Activated CD8-positive, alpha-beta T cell treated with anti-CD3 and anti-CD28 coated beads for 36 hours (primary cell): ENCODE measurements around the gene ZNF492. TPM values are rescaled to one million over a fixed set of nuclear protein-coding genes. Genes with fewer than 3 reads are reported as not detected.

Experiments used
- ATAC-seq: fragments of 200-7000 bp; cut with Tn5 transposase; one replicate; pipeline ENCODE4 v1.10.0; 2021; ENCODE audit warnings: mild to moderate bottlenecking, moderate library complexity
- CTCF ChIA-PET: fragments of 350-600 bp; sonication (Branson Sonifier 250); formaldehyde crosslinking; loops from one replicate; lab custom pipeline; 2021; ENCODE audit warnings: antibody characterized with exemption; lab: Charles Lee
- POLR2A ChIA-PET: fragments of 350-600 bp; sonication (Branson Sonifier 250); formaldehyde crosslinking; loops from one replicate; lab custom pipeline; 2021; ENCODE audit warnings: antibody characterized with exemption; lab: Charles Lee
- DNase-seq: peaks from one replicate; pipeline ENCODE4 v3.0.0-alpha.2; 2020
- H3K27ac Mint-ChIP-seq: one replicate; pipeline ENCODE4 v1.8.0; 2021; ENCODE audit warnings: mild to moderate bottlenecking, mixed read lengths
- H3K27me3 Mint-ChIP-seq: one replicate; pipeline ENCODE4 v1.8.0; 2021; ENCODE audit warnings: mixed read lengths
- H3K36me3 Mint-ChIP-seq: one replicate; pipeline ENCODE4 v1.8.0; 2021; ENCODE audit warnings: low read depth, mixed read lengths
- H3K4me1 Mint-ChIP-seq: one replicate; pipeline ENCODE4 v1.8.0; 2021; ENCODE audit warnings: low read depth, mixed read lengths
- H3K4me3 Mint-ChIP-seq: one replicate; pipeline ENCODE4 v1.8.0; 2021; ENCODE audit warnings: mild to moderate bottlenecking, moderate library complexity, mixed read lengths
- H3K9me3 Mint-ChIP-seq: one replicate; pipeline ENCODE4 v1.8.0; 2021; ENCODE audit warnings: mixed read lengths
- intact Hi-C: fragments of 100-400 bp; cut with micrococcal nuclease; formaldehyde crosslinking; loops from one replicate; pipeline ENCODE4 v1.10.0; 2022
- total RNA-seq, 2 experiments: library from RNA; stranded (reverse); gene quantifications; one replicate each; pipeline ENCODE4 v1.2.3, GENCODE V29; 2021
- TF ChIP-seq, protein P1 (sequence below): fragments of 200-600 bp; IDR thresholded peaks from one replicate; pipeline ENCODE4 v1.8.0; 2022; ENCODE audit warnings: antibody characterized with exemption, mild to moderate bottlenecking

Gene ZNF492
- total RNA-seq, 2 experiments from 2014 or later, result 1.9 to 2.1 TPM

DNA sequence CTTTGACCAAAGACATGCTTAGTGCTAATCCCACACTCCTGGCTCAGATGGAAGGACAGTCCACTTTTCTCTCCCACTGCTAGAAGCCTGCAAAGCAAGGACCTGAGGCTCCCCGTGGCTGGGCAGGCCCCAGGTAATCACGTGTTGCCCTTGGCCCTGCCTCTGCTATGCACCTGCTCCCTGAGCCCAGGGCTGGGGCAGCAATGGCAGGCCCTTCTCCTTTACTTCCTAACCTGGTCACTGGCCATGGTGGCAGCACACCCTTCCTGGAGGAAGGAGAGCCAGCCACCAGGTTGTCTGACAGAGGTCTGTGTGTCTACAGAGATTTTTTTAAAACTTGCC lies 27.9 kb upstream of the ZNF492 start:
- CTCF ChIA-PET, result no interaction called here
- ATAC-seq (no peak), DNase-seq (no peak)
- no peak overlapping the region for H3K4me3 Mint-ChIP-seq
- intact Hi-C loops, result no loop called here
- no peaks in the 10 kb centered on the region for H3K36me3 Mint-ChIP-seq
- no peaks in the 10 kb centered on the region for H3K27me3 Mint-ChIP-seq
- no peaks in the 10 kb centered on the region for H3K9me3 Mint-ChIP-seq
- H3K4me1 Mint-ChIP-seq, result no peaks in the 10 kb centered on the region
- TF ChIP-seq, protein P1, sequence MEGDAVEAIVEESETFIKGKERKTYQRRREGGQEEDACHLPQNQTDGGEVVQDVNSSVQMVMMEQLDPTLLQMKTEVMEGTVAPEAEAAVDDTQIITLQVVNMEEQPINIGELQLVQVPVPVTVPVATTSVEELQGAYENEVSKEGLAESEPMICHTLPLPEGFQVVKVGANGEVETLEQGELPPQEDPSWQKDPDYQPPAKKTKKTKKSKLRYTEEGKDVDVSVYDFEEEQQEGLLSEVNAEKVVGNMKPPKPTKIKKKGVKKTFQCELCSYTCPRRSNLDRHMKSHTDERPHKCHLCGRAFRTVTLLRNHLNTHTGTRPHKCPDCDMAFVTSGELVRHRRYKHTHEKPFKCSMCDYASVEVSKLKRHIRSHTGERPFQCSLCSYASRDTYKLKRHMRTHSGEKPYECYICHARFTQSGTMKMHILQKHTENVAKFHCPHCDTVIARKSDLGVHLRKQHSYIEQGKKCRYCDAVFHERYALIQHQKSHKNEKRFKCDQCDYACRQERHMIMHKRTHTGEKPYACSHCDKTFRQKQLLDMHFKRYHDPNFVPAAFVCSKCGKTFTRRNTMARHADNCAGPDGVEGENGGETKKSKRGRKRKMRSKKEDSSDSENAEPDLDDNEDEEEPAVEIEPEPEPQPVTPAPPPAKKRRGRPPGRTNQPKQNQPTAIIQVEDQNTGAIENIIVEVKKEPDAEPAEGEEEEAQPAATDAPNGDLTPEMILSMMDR, result no peak
- POLR2A ChIA-PET, result no interaction called here
- H3K27ac Mint-ChIP-seq, result no peak overlapping the region

DNA sequence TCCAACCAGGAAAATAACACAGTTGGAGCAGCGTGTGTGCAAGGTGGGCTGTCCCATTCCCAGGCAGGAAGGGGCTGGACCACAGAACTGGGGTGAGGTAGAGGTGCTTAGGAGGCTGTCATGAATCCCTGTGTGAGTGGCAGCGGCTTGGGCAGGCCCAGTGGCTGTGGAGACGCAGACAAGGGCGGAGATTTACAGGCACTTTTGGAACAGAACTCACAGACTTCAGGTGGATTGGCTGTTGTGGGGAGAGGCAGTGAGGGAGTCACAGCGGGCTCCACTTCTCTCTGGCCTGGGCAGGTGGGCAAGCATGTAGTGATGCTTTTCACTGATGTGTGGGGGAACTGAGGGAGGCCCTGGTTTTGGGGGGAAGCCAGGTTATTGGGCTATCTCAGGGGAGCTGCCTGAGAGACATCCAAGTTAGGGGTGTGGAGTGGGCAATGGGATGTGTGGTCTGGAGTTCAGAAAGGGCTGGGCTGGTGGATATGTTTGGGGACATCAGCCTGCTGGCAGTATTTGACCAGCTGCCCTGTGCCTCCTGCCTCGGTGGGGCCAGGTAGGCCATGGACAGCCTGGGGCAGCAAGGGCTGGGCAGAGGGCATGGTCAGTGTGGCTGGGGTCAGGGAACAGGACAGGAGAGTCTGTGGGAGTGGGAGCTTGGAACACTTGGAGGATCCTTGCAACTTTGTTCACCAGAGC lies 27.0 kb upstream of the ZNF492 start:
- intact Hi-C loops, result no loop called here
- Mint-ChIP-seq H3K27ac (no peak overlapping the region), H3K9me3 (peaks cover 1% of the 10 kb centered on the region), H3K27me3 (no peaks in the 10 kb centered on the region), H3K4me1 (no peaks in the 10 kb centered on the region), H3K36me3 (no peaks in the 10 kb centered on the region), H3K4me3 (no peak overlapping the region)
- CTCF ChIA-PET, result no interaction called here
- POLR2A ChIA-PET, result no interaction called here
- DNase-seq, result no peak
- no peak for ATAC-seq
- TF ChIP-seq, protein P1, result no peak

DNA sequence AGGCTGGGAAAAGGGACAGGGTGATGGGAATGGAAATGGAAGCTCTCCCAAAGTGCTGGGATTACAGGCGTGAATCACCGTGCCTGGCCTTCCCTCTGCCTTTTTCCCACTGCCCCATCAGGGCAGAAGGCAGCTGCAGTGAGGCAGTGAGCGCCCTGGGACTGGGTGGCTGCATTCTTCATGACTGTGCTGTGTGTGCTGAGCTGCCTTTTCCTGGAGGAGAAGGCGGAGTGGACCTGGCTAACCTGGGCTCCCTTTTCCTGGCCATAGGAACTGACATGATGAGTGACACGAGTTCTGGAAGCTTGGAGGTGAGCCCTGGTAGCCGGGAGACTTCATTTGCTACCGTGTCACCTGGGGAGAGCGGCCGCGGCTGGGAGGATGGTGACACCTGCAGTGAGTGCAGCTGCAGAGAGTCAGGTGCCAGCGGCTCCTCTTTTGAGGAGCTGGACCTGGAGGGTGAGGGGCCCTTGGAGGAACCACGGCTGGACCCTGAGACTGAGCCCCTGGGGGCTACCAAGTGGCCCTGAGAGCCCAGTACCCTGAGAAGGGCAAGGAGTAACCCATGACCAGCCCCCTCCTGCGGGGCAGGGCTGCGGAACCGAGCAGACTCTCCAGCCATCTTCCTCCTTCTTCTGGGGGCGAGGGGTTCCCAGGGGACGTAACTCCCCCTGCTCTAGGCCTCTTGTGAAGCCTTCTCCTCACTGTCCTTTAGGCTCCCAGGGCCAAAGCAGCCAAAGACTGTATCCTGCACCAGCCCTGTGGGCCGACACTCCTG lies 26.3 kb upstream of the ZNF492 start:
- DNase-seq (no peak), ATAC-seq (no peak)
- H3K27ac Mint-ChIP-seq, result no peak overlapping the region
- H3K36me3 Mint-ChIP-seq, result no peaks in the 10 kb centered on the region
- ChIA-PET POLR2A (no interaction called here), CTCF (no interaction called here)
- no peaks in the 10 kb centered on the region for H3K4me1 Mint-ChIP-seq
- TF ChIP-seq, protein P1, result no peak
- intact Hi-C loops, result no loop called here
- peaks cover 1% of the 10 kb centered on the region for H3K9me3 Mint-ChIP-seq
- H3K27me3 Mint-ChIP-seq, result no peaks in the 10 kb centered on the region
- no peak overlapping the region for H3K4me3 Mint-ChIP-seq

- Mint-ChIP-seq H3K4me1 (no peaks in the 10 kb centered on the region), H3K27me3 (no peaks in the 10 kb centered on the region), H3K27ac (no peak overlapping the region), H3K9me3 (peaks cover 1% of the 10 kb centered on the region), H3K36me3 (no peaks in the 10 kb centered on the region), H3K4me3 (no peak overlapping the region)
- DNase-seq, result no peak
- intact Hi-C loops, result no loop called here
- no peak for ATAC-seq
- POLR2A ChIA-PET, result no interaction called here
- TF ChIP-seq, protein P1, result no peak
- CTCF ChIA-PET, result no interaction called here
These were observed 25.7 kb upstream of the ZNF492 start for GRCh38 chr19:22608441-22608840.

DNA sequence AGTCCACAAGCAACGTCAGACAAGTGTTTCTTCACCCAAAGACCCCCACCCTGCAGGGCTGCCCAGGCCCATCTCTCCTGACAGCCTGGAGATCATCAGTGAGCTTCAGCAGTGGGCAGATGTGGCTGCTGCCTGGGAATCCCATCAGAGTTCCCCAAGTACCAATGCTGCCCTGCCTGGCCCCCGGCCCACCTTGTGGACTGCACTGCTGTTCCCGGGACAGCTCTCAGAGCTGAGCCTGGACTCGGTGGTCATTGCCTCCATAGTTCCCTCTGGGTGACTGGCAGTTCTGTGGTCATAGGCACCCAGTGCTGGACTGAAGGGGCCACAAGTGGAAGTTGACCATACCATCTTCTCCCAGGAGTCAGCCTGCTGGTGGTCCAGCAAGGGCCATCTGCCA lies 24.5 kb upstream of the ZNF492 start:
- POLR2A ChIA-PET, result no interaction called here
- no peaks in the 10 kb centered on the region for H3K4me1 Mint-ChIP-seq
- H3K27ac Mint-ChIP-seq, result no peak overlapping the region
- intact Hi-C loops, result no loop called here
- no peaks in the 10 kb centered on the region for H3K36me3 Mint-ChIP-seq
- H3K9me3 Mint-ChIP-seq, result peaks cover 5% of the 10 kb centered on the region
- TF ChIP-seq, protein P1, result no peak
- H3K4me3 Mint-ChIP-seq, result no peak overlapping the region
- no peak for DNase-seq
- no peak for ATAC-seq
- H3K27me3 Mint-ChIP-seq, result no peaks in the 10 kb centered on the region
- CTCF ChIA-PET, result no interaction called here
